NCI-H510A (cell line): ENCODE measurements around the gene COX7B2.

Experiments used
- DNase-seq: peaks from one replicate; lab custom pipeline; 2025; lab: John Stamatoyannopoulos, UW

The COX7B2 gene

GRCh38 chr4:46909078-46909477 is at the start of gene COX7B2:
Gene COX7B2 (minus strand): TSS chr4:46909245. CDS start chr4:46735192, 174,053 bp downstream.
- DNase-seq: no peak

- no peak for DNase-seq
These were observed 47.4 kb upstream of the COX7B2 start for GRCh38 chr4:46956451-46956850.

- no peak for DNase-seq
These were observed 46.6 kb upstream of the COX7B2 start for GRCh38 chr4:46955601-46956000.

- no peak for DNase-seq
These were observed 45.6 kb upstream of the COX7B2 start for GRCh38 chr4:46954643-46955042.

GRCh38 chr4:46953564-46953963 is 44.5 kb upstream of the COX7B2 start:
- no peak for DNase-seq

- no peak for DNase-seq
These were observed 43.4 kb upstream of the COX7B2 start for GRCh38 chr4:46952451-46952850.

GRCh38 chr4:46950826-46951225 is 41.8 kb upstream of the COX7B2 start:
- no peak for DNase-seq

- DNase-seq: no peak
These were observed 40.8 kb upstream of the COX7B2 start for GRCh38 chr4:46949822-46950221.

- DNase-seq: no peak
These were observed 38.5 kb upstream of the COX7B2 start for GRCh38 chr4:46947541-46947940.

- no peak for DNase-seq
These were observed 38.0 kb upstream of the COX7B2 start for GRCh38 chr4:46946919-46947536.

- DNase-seq: no peak
These were observed 36.0 kb upstream of the COX7B2 start for GRCh38 chr4:46945062-46945461.

- no peak for DNase-seq
These were observed 35.3 kb upstream of the COX7B2 start for GRCh38 chr4:46944345-46944744.

GRCh38 chr4:46937493-46937892 is 28.4 kb upstream of the COX7B2 start:
- DNase-seq: no peak

GRCh38 chr4:46934726-46935125 is 25.7 kb upstream of the COX7B2 start:
- no peak for DNase-seq

GRCh38 chr4:46933686-46934085 is 24.6 kb upstream of the COX7B2 start:
- no peak for DNase-seq

- DNase-seq: no peak
These were observed 22.9 kb upstream of the COX7B2 start for GRCh38 chr4:46931981-46932380.

- no peak for DNase-seq
These were observed 21.8 kb upstream of the COX7B2 start for GRCh38 chr4:46930891-46931290.

- DNase-seq: no peak
These were observed 18.2 kb upstream of the COX7B2 start for GRCh38 chr4:46927201-46927600.

- no peak for DNase-seq
These were observed 15.9 kb upstream of the COX7B2 start for GRCh38 chr4:46924789-46925529.

- DNase-seq: no peak
These were observed 13.2 kb upstream of the COX7B2 start for GRCh38 chr4:46922205-46922604.

- no peak for DNase-seq
These were observed 897 bp downstream of the COX7B2 start for GRCh38 chr4:46908148-46908547.

- DNase-seq: no peak
These were observed 9.0 kb downstream of the COX7B2 start for GRCh38 chr4:46900082-46900481.

- DNase-seq: no peak
These were observed 14.2 kb downstream of the COX7B2 start for GRCh38 chr4:46894826-46895225.

GRCh38 chr4:46890056-46890455 is 19.0 kb downstream of the COX7B2 start:
- DNase-seq: no peak
